Right lobe of liver (tissue), 4 donors: Measurements from ENCODE around the gene APLF.

ENCODE experiments used
- POLR2A ChIP-seq: fragments of 450-650 bp; IDR thresholded peaks from one replicate; pipeline ENCODE4 v1.6.1; 2017; ENCODE audit warnings: antibody characterized with exemption, mild to moderate bottlenecking
- TF ChIP-seq, protein P1 (sequence below), 4 donors: fragments of 200-600 bp in 3 of 4; fragments of 450-650 bp in 1 of 4; IDR thresholded peaks; one replicate each; pipeline versions ENCODE4 v1.5.1 to v1.8.0; 2016 to 2022; ENCODE audit warnings: antibody characterized with exemption in 4 of 4, mild to moderate bottlenecking in 2 of 4
- donor health status: DM: no; HTN: no; CAD: no.
- donor health status: DM: no; HTN: no; CAD: no.
- donor health status: DM: no; HTN: yes; CAD: no.

DNA sequence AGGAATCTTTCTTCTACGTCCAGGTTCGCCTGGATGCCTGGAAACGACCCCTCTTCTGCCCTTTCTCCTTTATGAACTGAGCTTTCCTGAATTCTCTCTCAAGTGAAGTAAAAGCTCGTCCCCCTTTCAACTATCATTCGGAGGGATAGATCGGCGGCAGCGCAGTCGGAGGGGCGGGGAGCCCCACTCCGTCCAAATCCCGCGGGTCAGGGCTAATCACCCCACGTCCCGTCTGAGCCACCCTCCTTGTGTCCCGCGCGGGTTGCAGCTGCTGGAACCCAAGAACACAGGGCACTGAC is 658 bp upstream of the APLF start:
- TF ChIP-seq, protein P1, sequence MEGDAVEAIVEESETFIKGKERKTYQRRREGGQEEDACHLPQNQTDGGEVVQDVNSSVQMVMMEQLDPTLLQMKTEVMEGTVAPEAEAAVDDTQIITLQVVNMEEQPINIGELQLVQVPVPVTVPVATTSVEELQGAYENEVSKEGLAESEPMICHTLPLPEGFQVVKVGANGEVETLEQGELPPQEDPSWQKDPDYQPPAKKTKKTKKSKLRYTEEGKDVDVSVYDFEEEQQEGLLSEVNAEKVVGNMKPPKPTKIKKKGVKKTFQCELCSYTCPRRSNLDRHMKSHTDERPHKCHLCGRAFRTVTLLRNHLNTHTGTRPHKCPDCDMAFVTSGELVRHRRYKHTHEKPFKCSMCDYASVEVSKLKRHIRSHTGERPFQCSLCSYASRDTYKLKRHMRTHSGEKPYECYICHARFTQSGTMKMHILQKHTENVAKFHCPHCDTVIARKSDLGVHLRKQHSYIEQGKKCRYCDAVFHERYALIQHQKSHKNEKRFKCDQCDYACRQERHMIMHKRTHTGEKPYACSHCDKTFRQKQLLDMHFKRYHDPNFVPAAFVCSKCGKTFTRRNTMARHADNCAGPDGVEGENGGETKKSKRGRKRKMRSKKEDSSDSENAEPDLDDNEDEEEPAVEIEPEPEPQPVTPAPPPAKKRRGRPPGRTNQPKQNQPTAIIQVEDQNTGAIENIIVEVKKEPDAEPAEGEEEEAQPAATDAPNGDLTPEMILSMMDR (IDR thresholded peaks at IDR 0.05), result no peak
- no peak for TF ChIP-seq POLR2A
